ENCODE results near the gene HINFP. TPM values are rescaled to one million over a fixed set of nuclear protein-coding genes. Genes with fewer than 3 reads are reported as not detected.
"Not testable (repeated sequence)": the region's sequence is repeated elsewhere in the genome, so short reads cannot be mapped to it uniquely, and the experiment has no call there.

The HINFP gene
- total RNA-seq, 1 donor from 2014 or later: 13.5 TPM

GRCh38 chr11:119181677-119182412 lies 60.5 kb downstream of the HINFP start:
- DNase-seq (ENCODE audit: low spot score): no peak

GRCh38 chr11:119184399-119184798 lies 63.0 kb downstream of the HINFP start:
- not testable (repeated sequence) for DNase-seq (ENCODE audit: low spot score)

Other genes with a start within 250 kb of the HINFP start
- not detected for gene CXCR5, start 237.7 kb upstream of the HINFP start, total RNA-seq
- gene BCL9L, start 195.7 kb upstream of the HINFP start, total RNA-seq: 86.4 TPM
- not detected for gene UPK2, start 165.3 kb upstream of the HINFP start, total RNA-seq
- not detected for gene FOXR1, start 149.8 kb upstream of the HINFP start, total RNA-seq
- gene CENATAC, start 123.4 kb upstream of the HINFP start, total RNA-seq: 34.8 TPM
- gene RPS25, start 103.2 kb upstream of the HINFP start, total RNA-seq: 953 TPM
- gene TRAPPC4, start 102.8 kb upstream of the HINFP start, total RNA-seq: 52.8 TPM
- gene SLC37A4, start 90.7 kb upstream of the HINFP start, total RNA-seq: 10.2 TPM
- 115 TPM for gene HYOU1, start 64.4 kb upstream of the HINFP start, total RNA-seq
- 33.3 TPM for gene VPS11, start 53.8 kb upstream of the HINFP start, total RNA-seq
- gene HMBS, start 36.7 kb upstream of the HINFP start, total RNA-seq: 22.2 TPM
- 40.9 TPM for gene DPAGT1, start 19.7 kb upstream of the HINFP start, total RNA-seq
- 11.0 TPM for gene C2CD2L, start 14.2 kb upstream of the HINFP start, total RNA-seq
- not detected for gene ABCG4, start 27.5 kb downstream of the HINFP start, total RNA-seq
- gene NLRX1, start 47.1 kb downstream of the HINFP start, total RNA-seq: 16.3 TPM
- not detected for gene NHERF4, start 63.9 kb downstream of the HINFP start, total RNA-seq
- gene CBL, start 84.8 kb downstream of the HINFP start, total RNA-seq: 30.4 TPM
- gene MCAM, start 195.6 kb downstream of the HINFP start, total RNA-seq: 550 TPM
- 20.6 TPM for gene RNF26, start 212.9 kb downstream of the HINFP start, total RNA-seq
- gene C1QTNF5, start 219.3 kb downstream of the HINFP start, total RNA-seq: 52.9 TPM
- not detected for gene MFRP, start 225.1 kb downstream of the HINFP start, total RNA-seq

Data from mesenteric fat pad (tissue), 1 donor.